ENCODE data around the gene PRSS8.
"Not testable (repeated sequence)": the region's sequence is repeated elsewhere in the genome, so short reads cannot be mapped to it uniquely, and the experiment has no call there.

Gene PRSS8

DNA sequence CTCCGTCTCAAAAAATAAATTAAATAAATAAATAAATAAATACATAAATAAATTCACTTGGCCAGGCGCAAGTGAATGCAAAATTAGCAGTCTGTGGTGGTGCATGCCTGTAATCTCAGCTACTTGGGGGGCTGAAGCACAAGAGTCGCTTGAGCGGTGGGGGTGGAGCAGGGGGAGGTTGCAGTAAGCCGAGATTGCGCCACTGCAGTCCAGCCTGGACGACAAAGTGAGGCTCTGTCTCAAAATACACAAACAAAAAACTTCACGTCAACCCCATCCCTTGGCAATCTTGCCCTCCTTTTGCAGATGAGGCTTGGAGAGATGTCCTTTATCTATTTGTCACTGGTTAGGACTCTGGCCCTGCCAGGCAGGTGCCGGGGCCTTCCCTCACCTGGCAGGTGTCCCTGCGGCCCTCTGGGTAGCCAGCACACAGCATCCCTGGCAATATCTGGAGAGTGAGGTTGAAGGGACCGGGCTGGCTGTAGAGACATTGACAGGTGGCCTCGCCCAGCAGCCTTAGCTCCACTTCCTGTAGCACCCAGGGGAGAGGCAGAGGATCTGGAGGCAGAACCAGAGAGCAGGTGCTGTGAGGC, 10.0 kb upstream of the PRSS8 start:
- no peak for DNase-seq

- DNase-seq, result not testable (repeated sequence)
These were observed 8.9 kb upstream of the PRSS8 start for GRCh38 chr16:31144418-31144817.

- DNase-seq, result no peak
These were observed 8.2 kb upstream of the PRSS8 start for GRCh38 chr16:31143694-31144148.

- DNase-seq, result no peak
These were observed 7.6 kb upstream of the PRSS8 start for GRCh38 chr16:31143011-31143693.

GRCh38 chr16:31142109-31143010, 6.8 kb upstream of the PRSS8 start:
- DNase-seq, result peak; percentile 88

- DNase-seq, result peak; percentile 83
These were observed 6.1 kb upstream of the PRSS8 start for GRCh38 chr16:31141489-31142108.

GRCh38 chr16:31141071-31141469, 5.5 kb upstream of the PRSS8 start:
- not testable (repeated sequence) for DNase-seq

DNA sequence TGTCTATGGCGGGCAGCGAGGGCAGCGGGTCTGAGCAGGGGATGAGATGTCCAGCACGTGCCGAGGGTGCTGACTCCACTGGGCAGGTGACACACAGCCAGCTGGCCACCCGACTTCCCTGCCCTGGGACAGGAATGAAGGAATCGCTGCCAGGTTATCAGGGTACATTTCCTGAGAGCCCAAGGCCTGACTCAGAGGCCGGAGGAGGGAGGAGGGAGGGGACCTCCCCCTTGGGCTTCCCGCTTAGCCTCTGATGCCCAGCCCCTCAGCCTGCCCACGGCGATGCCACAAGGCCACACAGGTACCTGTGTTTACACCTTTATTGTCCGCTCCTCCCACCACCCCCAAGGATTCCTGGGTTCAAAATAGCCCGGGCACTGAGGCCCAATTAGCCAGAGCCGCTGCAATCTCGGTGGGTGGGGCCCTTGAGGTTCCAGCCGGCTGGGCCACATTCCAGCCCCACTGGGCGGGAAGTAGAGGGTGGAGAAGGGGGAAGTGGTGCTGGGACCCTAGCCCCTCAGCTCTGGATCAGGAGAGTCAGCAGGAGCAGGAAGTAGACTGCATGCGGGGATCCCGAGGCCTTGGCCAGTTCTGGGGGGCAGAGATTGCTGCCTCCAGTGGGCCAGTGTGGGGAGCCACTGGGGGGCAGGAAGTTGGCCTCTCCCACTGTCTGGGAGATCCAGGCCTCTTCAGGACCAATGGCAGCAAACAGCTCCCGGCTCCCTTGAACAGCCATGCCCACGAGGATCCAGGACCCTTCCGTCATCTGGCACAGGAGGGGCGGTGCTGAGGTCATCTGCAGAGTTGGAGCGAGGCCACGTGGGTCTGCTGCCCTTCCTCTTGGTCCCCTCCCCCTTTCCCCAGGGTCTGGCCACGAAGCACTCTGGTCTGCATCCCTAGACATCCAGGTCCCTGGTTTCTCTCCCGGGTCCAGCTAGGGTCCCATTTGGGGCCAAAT, 3.4 kb upstream of the PRSS8 start:
- DNase-seq, result no peak

DNA sequence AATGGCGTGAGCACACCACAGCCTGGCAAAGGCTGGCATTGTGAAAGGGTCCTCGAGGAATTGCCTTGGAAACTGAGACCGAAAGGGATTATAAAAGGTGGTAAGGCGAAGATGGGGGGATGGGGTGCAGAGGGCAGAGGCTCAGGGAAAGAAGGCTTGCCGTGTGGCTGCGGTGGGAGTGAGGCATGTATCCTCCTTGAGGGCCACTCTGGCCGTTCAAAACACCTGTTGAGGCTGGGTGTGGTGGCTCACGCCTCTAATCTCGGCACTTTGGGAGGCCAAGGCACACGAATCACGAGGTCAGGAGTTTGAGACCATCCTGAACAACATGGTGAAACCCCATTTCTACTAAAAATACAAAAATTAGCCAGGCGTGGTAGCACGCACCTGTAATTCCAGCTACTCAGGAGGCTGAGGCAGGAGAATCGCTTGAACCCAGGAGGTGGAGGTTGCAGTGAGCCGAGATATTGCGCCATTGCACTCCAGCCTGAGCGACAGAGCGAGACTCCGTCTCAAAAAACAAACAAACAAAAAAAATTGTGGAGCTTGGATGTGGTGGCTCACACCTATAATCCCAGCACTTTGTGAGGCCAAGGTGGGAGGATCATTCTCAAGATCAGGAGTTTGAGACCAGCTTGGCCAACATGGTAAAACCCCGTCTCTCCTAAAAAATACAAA, 1.4 kb upstream of the PRSS8 start:
- DNase-seq, result not testable (repeated sequence)

GRCh38 chr16:31136287-31136662, 748 bp upstream of the PRSS8 start:
- no peak for DNase-seq

DNA sequence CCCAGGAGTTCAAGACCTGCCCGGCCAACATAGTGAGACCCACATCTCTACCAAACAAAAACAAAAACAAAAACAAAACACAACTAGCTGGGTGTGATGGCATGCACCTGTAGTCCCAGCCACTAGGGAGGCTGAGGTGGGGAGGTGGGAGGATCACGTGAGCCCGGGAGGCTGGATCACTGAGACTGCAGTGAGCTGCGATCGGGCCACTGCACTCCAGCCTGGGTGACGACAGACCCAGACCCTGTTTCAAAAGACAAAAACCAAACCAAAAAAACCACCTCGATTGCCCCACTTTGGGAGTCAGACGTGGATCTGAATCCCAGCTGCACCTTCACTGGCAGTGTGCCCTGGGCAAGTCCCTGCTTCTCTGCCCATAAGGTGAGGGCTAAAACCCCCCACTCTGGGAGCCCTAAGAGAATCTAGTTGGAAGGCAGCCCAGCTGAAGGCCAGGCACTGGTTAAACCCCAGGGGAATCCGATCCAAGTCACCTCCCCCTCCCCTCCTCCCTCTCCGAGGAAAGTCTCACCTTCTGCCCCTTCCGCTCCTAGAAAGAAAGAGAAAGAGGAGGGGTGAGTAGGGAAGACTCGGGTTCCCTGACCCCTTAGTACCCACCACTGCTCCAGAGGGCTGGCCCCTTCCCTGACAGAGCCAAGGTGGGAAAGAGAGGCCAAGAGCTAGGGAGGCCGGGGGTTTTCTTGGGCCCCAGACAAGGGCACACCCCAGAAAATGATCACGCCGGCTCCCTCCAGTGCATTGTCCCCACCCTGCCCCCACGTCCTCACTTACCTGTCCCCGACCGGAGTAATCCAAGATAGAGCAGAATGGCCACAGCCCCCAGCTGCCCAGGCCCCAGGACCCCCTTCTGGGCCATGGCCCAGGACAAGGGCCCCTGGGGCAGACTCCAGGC, 647 bp downstream of the PRSS8 start:
- peak; percentile 67 for DNase-seq

DNA sequence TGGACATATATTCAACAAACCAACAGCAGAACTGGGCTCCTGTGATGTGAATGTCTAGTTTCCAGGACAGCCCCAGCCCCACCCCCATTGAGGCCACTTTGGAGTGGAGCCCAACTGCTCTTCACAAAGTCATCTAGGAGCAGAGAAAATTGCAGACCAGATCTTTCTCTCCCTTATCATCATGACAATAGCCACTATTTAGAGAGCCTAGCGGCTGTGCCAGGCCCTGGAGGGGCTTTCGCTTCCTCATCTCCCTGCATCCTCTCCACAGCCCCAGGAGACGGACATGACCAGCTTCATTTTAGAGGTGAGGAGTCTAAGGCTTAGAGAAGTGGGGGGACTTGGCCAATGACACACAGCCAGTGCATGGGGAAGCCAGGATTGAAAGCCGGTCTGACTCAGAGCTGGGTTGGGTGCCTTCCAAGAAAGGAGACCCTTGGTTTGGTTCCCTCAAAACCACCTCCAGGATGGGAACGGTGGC, 1.4 kb downstream of the PRSS8 start:
- no peak for DNase-seq

- no peak for DNase-seq
These were observed 2.5 kb downstream of the PRSS8 start for GRCh38 chr16:31133046-31133501.

DNA sequence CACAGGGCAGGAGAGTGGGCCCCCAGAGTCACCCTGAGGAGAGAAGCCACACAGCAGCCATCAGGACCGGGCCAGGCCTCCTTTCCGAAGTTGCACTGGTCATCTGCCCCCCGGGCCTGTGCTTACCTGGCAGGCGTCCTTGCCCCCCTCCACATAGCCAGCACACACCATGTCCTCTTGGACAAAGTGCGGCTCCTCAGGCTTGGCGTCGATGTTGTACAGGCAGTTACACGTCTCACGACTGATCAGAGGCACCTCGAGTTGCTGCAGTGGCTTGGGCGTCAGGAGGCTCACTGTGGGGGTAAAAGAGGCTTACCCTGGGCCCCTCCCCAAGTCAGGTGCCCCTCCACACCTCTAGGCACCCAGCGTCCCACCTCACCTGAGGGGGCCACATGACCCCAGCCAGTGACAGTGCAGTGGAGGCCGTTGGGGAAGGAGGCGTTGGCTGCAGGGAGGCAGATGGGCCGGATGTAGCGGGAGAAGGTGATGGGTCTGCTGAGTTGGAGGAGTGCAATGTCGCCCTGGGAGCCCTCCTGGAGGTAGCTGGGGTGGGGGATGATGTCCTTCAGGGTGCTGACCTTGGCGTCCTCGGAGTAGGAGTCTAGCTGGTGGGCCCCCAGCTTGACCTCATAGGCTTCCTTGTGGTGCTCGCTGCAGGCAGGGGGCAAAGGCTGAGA, 3.1 kb downstream of the PRSS8 start:
- DNase-seq, result no peak

DNA sequence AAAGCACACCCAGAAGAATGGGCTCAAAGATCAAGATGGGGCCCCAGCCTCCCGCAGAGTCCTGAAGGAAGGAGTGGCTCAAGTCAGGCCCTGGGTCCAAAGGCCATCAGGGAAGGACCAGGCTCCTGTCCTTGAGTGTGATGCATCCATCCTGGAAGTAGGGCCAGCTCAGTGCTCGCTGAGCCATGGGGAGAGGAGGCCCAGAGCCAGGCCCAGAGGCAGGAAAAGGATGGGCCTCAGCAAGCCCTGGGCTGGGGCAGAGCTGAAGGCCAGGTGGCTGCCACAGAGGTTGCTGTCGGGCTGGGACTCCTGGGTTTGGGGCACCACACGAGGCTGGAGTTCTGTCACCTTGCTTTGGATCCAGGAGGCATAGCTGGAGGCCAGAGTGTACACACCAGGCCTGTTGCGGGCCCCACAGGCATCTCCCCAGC, 3.7 kb downstream of the PRSS8 start:
- DNase-seq, result no peak

- DNase-seq, result no peak
These were observed 4.1 kb downstream of the PRSS8 start for GRCh38 chr16:31131416-31131815.

DNA sequence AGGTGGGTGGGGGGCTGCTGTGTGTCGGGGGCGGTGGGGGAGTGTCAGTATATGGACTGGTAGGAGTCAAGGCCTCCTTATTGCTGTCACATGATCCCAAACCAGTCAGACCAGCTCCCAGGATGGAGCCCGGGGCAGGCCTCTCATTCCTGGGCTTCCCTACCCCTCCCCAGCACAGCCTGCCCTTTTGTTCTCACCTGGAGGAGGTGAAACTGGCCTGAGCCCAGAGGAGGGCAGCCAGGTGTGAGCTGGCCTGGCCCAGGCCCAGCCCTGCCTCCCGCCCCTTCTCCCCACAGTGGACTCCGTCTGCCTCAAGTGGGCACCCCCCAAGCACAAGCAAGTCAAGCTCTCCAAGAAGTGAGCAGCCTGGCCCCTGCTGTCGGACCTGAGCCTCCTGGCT, 4.6 kb downstream of the PRSS8 start:
- no peak for DNase-seq

DNA sequence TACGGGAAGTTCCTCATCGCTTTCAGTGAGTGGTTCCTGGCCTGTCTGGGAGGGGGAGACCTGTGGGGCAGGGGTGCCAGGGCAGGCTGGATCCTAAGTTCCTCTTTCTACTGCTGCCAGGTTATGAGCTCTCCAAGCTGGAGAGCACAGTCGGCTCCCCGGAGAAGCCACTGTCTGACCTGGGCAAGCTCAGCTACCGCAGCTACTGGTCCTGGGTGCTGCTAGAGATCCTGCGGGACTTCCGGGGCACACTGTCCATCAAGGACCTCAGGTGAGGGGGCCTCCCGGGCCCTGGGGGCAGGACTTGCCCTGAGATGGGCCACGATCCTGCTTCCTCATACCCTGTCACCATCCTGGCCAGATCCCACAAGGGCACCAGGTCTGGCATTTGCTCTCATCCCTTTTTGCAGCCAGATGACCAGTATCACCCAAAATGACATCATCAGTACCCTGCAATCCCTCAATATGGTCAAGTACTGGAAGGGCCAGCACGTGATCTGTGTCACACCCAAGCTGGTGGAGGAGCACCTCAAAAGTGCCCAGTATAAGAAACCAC, 5.1 kb downstream of the PRSS8 start:
- no peak for DNase-seq

All from right kidney (tissue), 1 donor.